HL-60 (cell line): ENCODE measurements around the gene MC1R.

ENCODE experiments used
- GABPA ChIP-seq: IDR thresholded peaks from 2 replicates; pipeline ENCODE4 v1.6.1; 2012; ENCODE audit warnings: low read depth
- POLR2AphosphoS5 ChIP-seq: IDR thresholded peaks from 2 replicates; pipeline ENCODE4 v1.6.1; 2012; ENCODE audit warnings: low read depth
- REST ChIP-seq: IDR thresholded peaks from 2 replicates; pipeline ENCODE4 v1.6.1; 2012; ENCODE audit warnings: low read depth; ENCODE audit not compliant: insufficient replicate concordance
- SPI1 ChIP-seq: IDR thresholded peaks from 2 replicates; pipeline ENCODE4 v1.6.1; 2012; ENCODE audit warnings: low read depth, mild to moderate bottlenecking, borderline replicate concordance
- TF ChIP-seq, protein P1 (sequence below): IDR thresholded peaks from one replicate; pipeline ENCODE4 v1.5.1; 2011; ENCODE audit warnings: low read length, control low read depth, inconsistent platforms; ENCODE audit not compliant: insufficient read depth

- TF ChIP-seq, protein P1, sequence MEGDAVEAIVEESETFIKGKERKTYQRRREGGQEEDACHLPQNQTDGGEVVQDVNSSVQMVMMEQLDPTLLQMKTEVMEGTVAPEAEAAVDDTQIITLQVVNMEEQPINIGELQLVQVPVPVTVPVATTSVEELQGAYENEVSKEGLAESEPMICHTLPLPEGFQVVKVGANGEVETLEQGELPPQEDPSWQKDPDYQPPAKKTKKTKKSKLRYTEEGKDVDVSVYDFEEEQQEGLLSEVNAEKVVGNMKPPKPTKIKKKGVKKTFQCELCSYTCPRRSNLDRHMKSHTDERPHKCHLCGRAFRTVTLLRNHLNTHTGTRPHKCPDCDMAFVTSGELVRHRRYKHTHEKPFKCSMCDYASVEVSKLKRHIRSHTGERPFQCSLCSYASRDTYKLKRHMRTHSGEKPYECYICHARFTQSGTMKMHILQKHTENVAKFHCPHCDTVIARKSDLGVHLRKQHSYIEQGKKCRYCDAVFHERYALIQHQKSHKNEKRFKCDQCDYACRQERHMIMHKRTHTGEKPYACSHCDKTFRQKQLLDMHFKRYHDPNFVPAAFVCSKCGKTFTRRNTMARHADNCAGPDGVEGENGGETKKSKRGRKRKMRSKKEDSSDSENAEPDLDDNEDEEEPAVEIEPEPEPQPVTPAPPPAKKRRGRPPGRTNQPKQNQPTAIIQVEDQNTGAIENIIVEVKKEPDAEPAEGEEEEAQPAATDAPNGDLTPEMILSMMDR: no peak
- TF ChIP-seq POLR2AphosphoS5 (no peak), GABPA (no peak), REST (no peak), SPI1 (no peak)
Measured at GRCh38 chr16:89883346-89884040, 35.2 kb upstream of the MC1R start.
